Colonic mucosa (tissue), 4 donors: ENCODE results near the gene WDFY4. TPM values are rescaled to one million over a fixed set of nuclear protein-coding genes. Genes with fewer than 3 reads are reported as not detected.

Experiments used
- DNase-seq: peaks from one replicate; pipeline ENCODE4 v3.0.0-alpha.2; 2020
- H3K27ac ChIP-seq: fragments of 200-600 bp; one replicate; pipeline ENCODE4 v1.8.0; 2021
- H3K27me3 ChIP-seq: fragments of 200-600 bp; one replicate; pipeline ENCODE4 v1.8.0; 2021
- H3K36me3 ChIP-seq: fragments of 200-600 bp; one replicate; pipeline ENCODE4 v1.8.0; 2021
- H3K4me1 ChIP-seq: fragments of 200-600 bp; one replicate; pipeline ENCODE4 v1.8.0; 2021; ENCODE audit warnings: mild to moderate bottlenecking
- H3K4me3 ChIP-seq: fragments of 200-600 bp; one replicate; pipeline ENCODE4 v1.8.0; 2021
- H3K9ac ChIP-seq, 2 donors: one replicate each; pipeline ENCODE4 v1.7.0; 2013; ENCODE audit warnings: control low read depth in 2 of 2, low read depth in 2 of 2, low read length in 2 of 2
- H3K9me3 ChIP-seq: fragments of 200-600 bp; one replicate; pipeline ENCODE4 v1.8.0; 2021
- CTCF ChIP-seq: fragments of 200-600 bp; IDR thresholded peaks from one replicate; pipeline ENCODE4 v1.8.0; 2022; ENCODE audit warnings: antibody characterized with exemption, mild to moderate bottlenecking
- intact Hi-C: fragments of 100-400 bp; cut with DNase I; formaldehyde crosslinking; loops from one replicate; pipeline ENCODE4 v1.14.1; 2022
- total RNA-seq, 2 donors: library from RNA; stranded (reverse); fragmentation: NEBNext Ultra II Directional in 1 of 2; extraction: Animal tissue kit (Norgen Biotek cat#: 25700) in 1 of 2; gene quantifications; one replicate each; pipeline ENCODE4 v1.2.1, GENCODE V29; 2021
- donor health status: healthy.
- donor health status: DM: no; HTN: no; CAD: no.
- donor health status: DM: no; HTN: no; CAD: no.

Gene WDFY4
- total RNA-seq, 2 donors from 2014 or later: 1.5 to 1.6 TPM

GRCh38 chr10:48976196-48976595, 291.5 kb downstream of the WDFY4 start:
- H3K9me3 ChIP-seq: no peaks in the 10 kb centered on the region
- no peak overlapping the region for H3K4me3 ChIP-seq
- TF ChIP-seq CTCF: no peak
- no peak for DNase-seq
- no peaks in the 10 kb centered on the region for H3K36me3 ChIP-seq
- H3K27ac ChIP-seq: no peak overlapping the region
- intact Hi-C loops: no loop called here
- no peaks in the 10 kb centered on the region for H3K4me1 ChIP-seq
- no peaks in the 10 kb centered on the region for H3K27me3 ChIP-seq
- H3K9ac ChIP-seq: no peak overlapping the region

GRCh38 chr10:48978318-48978717, 293.6 kb downstream of the WDFY4 start:
- intact Hi-C loops: no loop called here
- H3K27ac ChIP-seq: no peak overlapping the region
- no peak for TF ChIP-seq CTCF
- no peak overlapping the region for H3K9ac ChIP-seq
- no peak for DNase-seq
- no peak overlapping the region for H3K4me3 ChIP-seq
- no peaks in the 10 kb centered on the region for H3K27me3 ChIP-seq
- no peaks in the 10 kb centered on the region for H3K4me1 ChIP-seq
- no peaks in the 10 kb centered on the region for H3K36me3 ChIP-seq
- H3K9me3 ChIP-seq: no peaks in the 10 kb centered on the region

- intact Hi-C loops: loop anchor here (5.0 to 10.0 kb wide), 2 partner anchors 181 to 533 kb away; no protein-coding TSS in a partner anchor
- DNase-seq: peak; percentile 51
- Histone ChIP-seq H3K4me1 (no peaks in the 10 kb centered on the region), H3K9me3 (no peaks in the 10 kb centered on the region), H3K36me3 (no peaks in the 10 kb centered on the region), H3K27ac (no peak overlapping the region), H3K27me3 (no peaks in the 10 kb centered on the region), H3K9ac (no peak overlapping the region), H3K4me3 (no peak overlapping the region)
- TF ChIP-seq CTCF: peak; percentile 74
Observed at GRCh38 chr10:48981310-48981907, 296.7 kb downstream of the WDFY4 start.

- H3K4me1 ChIP-seq: no peaks in the 10 kb centered on the region
- H3K4me3 ChIP-seq: no peak overlapping the region
- H3K27me3 ChIP-seq: no peaks in the 10 kb centered on the region
- no peaks in the 10 kb centered on the region for H3K36me3 ChIP-seq
- intact Hi-C loops: loop anchor here (5.0 to 10.0 kb wide), 2 partner anchors 180 to 532 kb away; no protein-coding TSS in a partner anchor
- TF ChIP-seq CTCF: no peak
- no peak for DNase-seq
- H3K27ac ChIP-seq: no peak overlapping the region
- no peaks in the 10 kb centered on the region for H3K9me3 ChIP-seq
- H3K9ac ChIP-seq: no peak overlapping the region
Observed at GRCh38 chr10:48982584-48982983, 297.9 kb downstream of the WDFY4 start.

GRCh38 chr10:48983648-48984351, 299.1 kb downstream of the WDFY4 start:
- Histone ChIP-seq H3K9ac (no peak overlapping the region), H3K4me3 (no peak overlapping the region), H3K27ac (no peak overlapping the region), H3K36me3 (no peaks in the 10 kb centered on the region), H3K9me3 (no peaks in the 10 kb centered on the region), H3K4me1 (no peaks in the 10 kb centered on the region), H3K27me3 (no peaks in the 10 kb centered on the region)
- DNase-seq: no peak
- intact Hi-C loops: loop anchor here (5.0 to 10.0 kb wide), 2 partner anchors 179 to 531 kb away; no protein-coding TSS in a partner anchor
- TF ChIP-seq CTCF: no peak
